T-cell (primary cell): ENCODE results near the gene RPS28. TPM values are rescaled to one million over a fixed set of nuclear protein-coding genes. Genes with fewer than 3 reads are reported as not detected.

Experiments
- ATAC-seq, 4 experiments: fragments of 200-7000 bp in 3 of 4; fragments of 150-1000 bp in 1 of 4; cut with Tn5 transposase; replicated peaks in 1 of 4; 1 replicate in 3 of 4; 2 replicates in 1 of 4; pipeline ENCODE4 v1.10.0; 2021; ENCODE audit warnings: moderate library complexity in 3 of 4, mild to moderate bottlenecking in 2 of 4, moderate number of reproducible peaks in 1 of 4
- CTCF ChIA-PET, 2 donors: fragments of 300-600 bp; sonication (Branson Sonifier 250); formaldehyde crosslinking; loops; one replicate each; lab custom pipeline; 2022; ENCODE audit warnings: antibody characterized with exemption in 2 of 2; lab: Charles Lee
- POLR2A ChIA-PET, 2 donors: fragments of 300-600 bp; sonication (Branson Sonifier 250); formaldehyde crosslinking; loops; one replicate each; lab custom pipeline; 2022; ENCODE audit warnings: antibody characterized with exemption in 2 of 2; lab: Charles Lee
- DNase-seq, 35 experiments: peaks; one replicate each; pipeline versions ENCODE4 v3.0.0 to v3.0.0-alpha.2; 2013 to 2023
- H3K27ac ChIP-seq: one replicate; pipeline ENCODE4 v1.5.1; 2013; ENCODE audit warnings: low read length
- H3K27me3 ChIP-seq, 2 experiments: replicated peaks in 1 of 2; 1 replicate in 1 of 2; 2 replicates in 1 of 2; pipeline versions ENCODE4 v1.6.1 to v1.7.0; 2013; ENCODE audit warnings: low read length in 1 of 2, mixed read lengths in 1 of 2; ENCODE audit not compliant: control insufficient read depth in 2 of 2, insufficient read depth in 2 of 2; ENCODE audit errors: extremely low read depth in 1 of 2
- H3K36me3 ChIP-seq, 2 donors: 1 replicate in 1 of 2; 2 replicates in 1 of 2; pipeline versions ENCODE4 v1.6.1 to v1.7.0; 2013; ENCODE audit warnings: low read length in 1 of 2; ENCODE audit not compliant: control insufficient read depth in 2 of 2, insufficient read depth in 1 of 2; ENCODE audit errors: extremely low read depth in 1 of 2
- H3K4me1 ChIP-seq, 2 experiments: 1 replicate in 1 of 2; 2 replicates in 1 of 2; pipeline versions ENCODE4 v1.6.1 to v1.7.0; 2013; ENCODE audit warnings: low read length in 2 of 2, mixed read lengths in 1 of 2; ENCODE audit not compliant: insufficient read depth in 2 of 2, control insufficient read depth in 1 of 2; ENCODE audit errors: extremely low read depth in 1 of 2
- H3K4me3 ChIP-seq, 2 donors: 1 replicate in 1 of 2; 2 replicates in 1 of 2; pipeline versions ENCODE4 v1.5.1 to v1.7.0; 2013; ENCODE audit warnings: mild to moderate bottlenecking in 2 of 2, low read length in 1 of 2, moderate library complexity in 1 of 2; ENCODE audit not compliant: control insufficient read depth in 1 of 2; ENCODE audit errors: extremely low read depth in 1 of 2
- H3K9me3 ChIP-seq: 2 replicates; pipeline ENCODE4 v1.7.0; 2013
- H3K27ac Mint-ChIP-seq, 2 donors: one replicate each; pipeline ENCODE4 v1.8.0; 2020 to 2021; ENCODE audit warnings: mild to moderate bottlenecking in 2 of 2, mixed read lengths in 2 of 2
- H3K27me3 Mint-ChIP-seq, 2 donors: one replicate each; pipeline ENCODE4 v1.8.0; 2021 to 2022; ENCODE audit warnings: mixed read lengths in 2 of 2
- H3K36me3 Mint-ChIP-seq: one replicate; pipeline ENCODE4 v1.8.0; 2021; ENCODE audit warnings: mixed read lengths
- H3K4me1 Mint-ChIP-seq, 3 donors: one replicate each; pipeline ENCODE4 v1.8.0; 2020 to 2022; ENCODE audit warnings: mixed read lengths in 3 of 3, mild to moderate bottlenecking in 1 of 3
- H3K4me3 Mint-ChIP-seq, 3 donors: one replicate each; pipeline ENCODE4 v1.8.0; 2020 to 2022; ENCODE audit warnings: mild to moderate bottlenecking in 3 of 3, mixed read lengths in 3 of 3, moderate library complexity in 3 of 3
- H3K9me3 Mint-ChIP-seq, 3 donors: one replicate each; pipeline ENCODE4 v1.8.0; 2020 to 2022; ENCODE audit warnings: mixed read lengths in 3 of 3
- WGBS: methylation state at CpG from one replicate; pipeline ENCODE4 v1.1.5; 2013; ENCODE audit warnings: missing lambda C conversion rate; ENCODE audit not compliant: insufficient coverage; 5-methylcytosine and 5-hydroxymethylcytosine counted together
- total RNA-seq, 35 experiments: library from RNA in 6 of 35; stranded (reverse) in 6 of 35; fragments of 120-200 nt in 1 of 35; gene quantifications; one replicate each; pipeline versions ENCODE4 v1.2.1 to v1.2.4 and lab custom pipeline; 2013 to 2026

RPS28 gene
- total RNA-seq, 5 donors from 2014 or later (not counting 1 experiment from before 2014, with no cell fraction given): 2,995 to 3,551 (median 3,317) TPM

DNA sequence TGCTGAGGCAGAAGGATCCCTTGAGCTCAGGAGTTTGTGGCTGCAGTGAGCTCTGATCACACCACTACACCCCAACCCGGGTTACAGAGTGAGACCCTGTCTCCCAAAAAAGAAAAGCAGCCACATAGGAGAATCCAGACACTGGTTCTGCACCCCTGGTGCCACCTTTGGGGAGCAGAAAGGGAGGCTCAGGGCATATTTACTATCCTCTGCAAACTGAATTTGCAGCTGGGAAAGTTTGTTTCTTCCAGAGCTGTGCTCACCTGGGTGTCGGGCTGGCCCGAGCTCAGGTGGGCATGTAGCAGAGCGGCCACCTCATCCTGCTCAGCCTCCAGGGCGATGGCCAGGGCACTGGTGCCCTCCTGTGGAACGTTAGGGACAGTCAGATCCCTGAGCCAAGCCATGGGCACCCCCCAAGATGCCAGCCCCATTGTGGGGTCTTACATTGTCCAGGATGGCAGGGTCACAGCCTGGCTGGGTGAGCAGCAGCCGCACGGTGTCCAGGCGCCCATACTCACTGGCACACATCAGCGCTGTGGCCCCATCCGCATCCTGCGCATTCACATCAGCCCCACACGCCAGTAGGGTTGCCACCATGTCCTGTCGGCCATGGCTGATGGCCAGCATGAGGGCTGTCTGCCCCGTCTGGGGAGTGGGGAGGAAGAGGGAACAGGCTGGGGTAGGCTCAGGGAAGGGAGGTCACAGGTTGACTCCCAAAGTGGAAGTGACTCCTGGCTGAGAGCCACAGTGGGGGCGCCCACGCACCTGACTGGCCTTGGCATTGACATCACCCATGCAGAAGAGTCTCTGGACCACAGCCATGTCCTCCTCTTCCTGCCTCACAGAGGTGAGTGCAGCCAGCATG is 3.1 kb downstream of the RPS28 start:
- Mint-ChIP-seq H3K27ac (no peak overlapping the region), H3K4me3 (no peak overlapping the region), H3K36me3 (no peaks in the 10 kb centered on the region), H3K27me3 (no peaks in the 10 kb centered on the region), H3K4me1 (peaks cover 31 to 38% (median 35%) of the 10 kb centered on the region in 3 donors), H3K9me3 (no peaks in the 10 kb centered on the region)
- Histone ChIP-seq H3K36me3 (peaks cover 7 to 20% of the 10 kb centered on the region in 2 donors), H3K4me3 (no peak overlapping the region), H3K27me3 (peaks cover 0 to 5% of the 10 kb centered on the region in 2 experiments), H3K4me1 (peaks cover 16 to 42% of the 10 kb centered on the region in 2 experiments), H3K9me3 (no peaks in the 10 kb centered on the region), H3K27ac (no peak overlapping the region)
- ATAC-seq (no peak), DNase-seq (no peak)
- POLR2A ChIA-PET: interaction anchor here in 1 of 2 donors (1.0 kb wide), 1 partner anchor 17 kb away, joined by 7 read pairs; no protein-coding TSS in a partner anchor
- 92% methylated on average over 16 of the region's 17 CpGs for WGBS
- CTCF ChIA-PET: no interaction called here

- 95% methylated on average over 2 of the region's 3 CpGs for WGBS
- no peak overlapping the region for H3K27ac ChIP-seq
- Mint-ChIP-seq H3K27ac (no peak overlapping the region), H3K27me3 (no peaks in the 10 kb centered on the region), H3K9me3 (no peaks in the 10 kb centered on the region), H3K36me3 (no peaks in the 10 kb centered on the region), H3K4me1 (peaks cover 20 to 29% (median 25%) of the 10 kb centered on the region in 3 donors), H3K4me3 (no peak overlapping the region)
- H3K27me3 ChIP-seq: peaks cover 0 to 5% of the 10 kb centered on the region in 2 experiments
- H3K4me1 ChIP-seq: peaks cover 10 to 33% of the 10 kb centered on the region in 2 experiments
- peaks cover 7 to 20% of the 10 kb centered on the region in 2 donors for H3K36me3 ChIP-seq
- H3K9me3 ChIP-seq: no peaks in the 10 kb centered on the region
- CTCF ChIA-PET: no interaction called here
- POLR2A ChIA-PET: no interaction called here
- no peak for ATAC-seq
- H3K4me3 ChIP-seq: no peak overlapping the region
- no peak for DNase-seq
These were observed 4.2 kb downstream of the RPS28 start for GRCh38 chr19:8325454-8325853.

DNA sequence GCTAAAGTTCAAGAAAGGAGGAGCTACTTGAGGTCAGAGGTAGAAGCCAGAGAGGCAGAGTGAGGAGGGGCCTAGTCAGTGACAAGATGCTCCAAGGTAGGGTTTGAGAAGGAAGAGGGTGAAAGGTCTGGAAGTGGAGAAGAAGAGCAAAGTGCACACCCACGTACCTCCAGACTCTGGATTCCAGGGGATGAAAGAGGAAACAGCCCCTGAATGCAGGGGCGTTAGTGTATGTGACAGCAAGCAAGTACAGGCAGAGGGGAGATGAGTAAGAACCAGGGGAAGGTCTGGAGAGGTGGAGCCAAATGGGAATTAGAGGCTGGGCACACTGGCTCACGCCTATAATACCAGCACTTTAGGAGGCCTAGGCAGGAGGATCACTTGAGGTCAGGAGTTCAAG is 8.7 kb downstream of the RPS28 start:
- H3K4me1 ChIP-seq: peaks cover 0 to 9% of the 10 kb centered on the region in 2 experiments
- H3K4me3 ChIP-seq: no peak overlapping the region
- no peak overlapping the region for H3K4me3 Mint-ChIP-seq
- DNase-seq: no peak
- H3K27ac Mint-ChIP-seq: no peak overlapping the region
- H3K36me3 ChIP-seq: no peaks in the 10 kb centered on the region
- no peak overlapping the region for H3K27ac ChIP-seq
- 77% methylated on average over 3 of the region's 3 CpGs for WGBS
- POLR2A ChIA-PET: no interaction called here
- CTCF ChIA-PET: no interaction called here
- H3K27me3 ChIP-seq: peaks cover 3 to 21% of the 10 kb centered on the region in 2 experiments
- H3K9me3 ChIP-seq: no peaks in the 10 kb centered on the region
- no peaks in the 10 kb centered on the region for H3K36me3 Mint-ChIP-seq
- H3K27me3 Mint-ChIP-seq: peaks cover 0 to 7% of the 10 kb centered on the region in 2 donors
- H3K4me1 Mint-ChIP-seq: peaks cover 0 to 2% (median 0%) of the 10 kb centered on the region in 3 donors
- no peak for ATAC-seq
- H3K9me3 Mint-ChIP-seq: no peaks in the 10 kb centered on the region

- Mint-ChIP-seq H3K9me3 (no peaks in the 10 kb centered on the region), H3K36me3 (no peaks in the 10 kb centered on the region), H3K27ac (no peak overlapping the region), H3K27me3 (peaks cover 4 to 15% of the 10 kb centered on the region in 2 donors), H3K4me1 (peaks cover 3 to 6% (median 4%) of the 10 kb centered on the region in 3 donors), H3K4me3 (no peak overlapping the region)
- Histone ChIP-seq H3K9me3 (no peaks in the 10 kb centered on the region), H3K27ac (no peak overlapping the region), H3K4me1 (peaks cover 0 to 16% of the 10 kb centered on the region in 2 experiments), H3K27me3 (peaks cover 3 to 30% of the 10 kb centered on the region in 2 experiments), H3K36me3 (no peaks in the 10 kb centered on the region), H3K4me3 (no peak overlapping the region)
- ChIA-PET POLR2A (no interaction called here), CTCF (no interaction called here)
- no peak for ATAC-seq
- WGBS: 70% methylated on average over 2 of the region's 8 CpGs
- no peak for DNase-seq
These were observed 10.1 kb downstream of the RPS28 start for GRCh38 chr19:8331263-8331845.

- H3K4me3 Mint-ChIP-seq: no peak overlapping the region
- H3K36me3 Mint-ChIP-seq: no peaks in the 10 kb centered on the region
- 42% methylated on average over 50 of the region's 52 CpGs for WGBS
- no peak for DNase-seq
- no peak overlapping the region for H3K27ac Mint-ChIP-seq
- peaks cover 13 to 32% of the 10 kb centered on the region in 2 donors for H3K27me3 Mint-ChIP-seq
- H3K9me3 Mint-ChIP-seq: no peaks in the 10 kb centered on the region
- peaks cover 3 to 6% (median 4%) of the 10 kb centered on the region in 3 donors for H3K4me1 Mint-ChIP-seq
- H3K36me3 ChIP-seq: no peaks in the 10 kb centered on the region
- POLR2A ChIA-PET: no interaction called here
- CTCF ChIA-PET: no interaction called here
- no peak overlapping the region for H3K4me3 ChIP-seq
- H3K27ac ChIP-seq: no peak overlapping the region
- ATAC-seq: no peak
- peaks cover 3 to 41% of the 10 kb centered on the region in 2 experiments for H3K27me3 ChIP-seq
- H3K4me1 ChIP-seq: peaks cover 0 to 16% of the 10 kb centered on the region in 2 experiments
- no peaks in the 10 kb centered on the region for H3K9me3 ChIP-seq
These were observed 11.9 kb downstream of the RPS28 start for GRCh38 chr19:8332976-8333766.
